ENCODE results near the gene PRKG1. TPM values are rescaled to one million over a fixed set of nuclear protein-coding genes. Genes with fewer than 3 reads are reported as not detected.

The PRKG1 gene
- total and polyA plus RNA-seq, 2 of the 4 experiments (the other 2 are of a cell fraction), result 3.5 to 18.3 TPM

GRCh38 chr10:51313251-51313650 is 239.0 kb downstream of the PRKG1 start:
- Histone ChIP-seq H4K8ac (ENCODE audit: low read depth in 2 of 2, low read length in 2 of 2) (no peak overlapping the region), H2BK5ac (ENCODE audit: low read depth, low read length, poor library complexity, severe bottlenecking) (no peak overlapping the region), H3K9me3 (ENCODE audit: control insufficient read depth, insufficient read depth, low read length) (no peaks in the 10 kb centered on the region), H3K9ac (ENCODE audit: low read depth, low read length) (no peak overlapping the region), H2BK20ac (ENCODE audit: low read depth, low read length) (no peak overlapping the region), H3K36me3 (ENCODE audit: control insufficient read depth, insufficient read depth, low read length) (no peaks in the 10 kb centered on the region), H2BK120ac (ENCODE audit: low read depth, low read length) (no peak overlapping the region), H3K27me3 (ENCODE audit: control insufficient read depth, insufficient read depth, low read length) (no peaks in the 10 kb centered on the region), H3K18ac (ENCODE audit: low read depth, low read length) (no peak overlapping the region), H2BK15ac (ENCODE audit: low read depth, low read length) (no peak overlapping the region), H2AK9ac (replicated peaks; ENCODE audit: low read depth, low read length, poor library complexity) (no peak overlapping the region), H3K4ac (ENCODE audit: low read depth, low read length) (no peak overlapping the region), H3K4me1 (ENCODE audit: control insufficient read depth, insufficient read depth, low read length) (peaks cover 6% of the 10 kb centered on the region), H2AK5ac (ENCODE audit: low read depth, low read length) (no peak overlapping the region), H3K27ac (ENCODE audit: insufficient read depth, low read length) (no peak overlapping the region), H4K91ac (ENCODE audit: insufficient read depth, low read depth, low read length) (no peak overlapping the region), H4K5ac (ENCODE audit: low read depth, low read length) (no peak overlapping the region), H3K4me2 (ENCODE audit: low read depth, low read length) (no peak overlapping the region), H2AFZ (replicated peaks; ENCODE audit: low read length, poor library complexity) (no peak overlapping the region), H3K79me1 (ENCODE audit: low read depth in 1 of 2, low read length in 2 of 2) (peaks cover 5 to 33% of the 10 kb centered on the region in 2 experiments), H4K20me1 (ENCODE audit: insufficient read depth, low read length) (no peaks in the 10 kb centered on the region), H3K56ac (ENCODE audit: extremely low read depth, insufficient read depth, low read length) (no peak overlapping the region), H3K14ac (replicated peaks; ENCODE audit: low read depth, low read length) (no peak overlapping the region), H3K9me1 (ENCODE audit: insufficient read depth, low read length) (peaks cover 5% of the 10 kb centered on the region), H3K23ac (ENCODE audit: low read depth, low read length) (no peak overlapping the region), H3K4me3 (ENCODE audit: insufficient read depth, low read depth, low read length) (no peak overlapping the region)
- ChIA-PET CTCF (no interaction called here), POLR2A (ENCODE audit: unreplicated experiment) (no interaction called here)
- intact Hi-C loops (cut with micrococcal nuclease) (no loop called here), in situ Hi-C loops (cut with MboI; ENCODE audit: low sequenced_read_pairs) (no loop called here), dilution Hi-C loops (cut with HindIII; ENCODE audit: low sequenced_read_pairs, unreplicated experiment) (no loop called here)
- TF ChIP-seq MAZ (IDR thresholded peaks at IDR 0.05; ENCODE audit: borderline replicate concordance, low read depth, low read length) (no peak), CHD1 (IDR thresholded peaks at IDR 0.05; ENCODE audit: low read depth, low read length) (no peak), MAFK (IDR thresholded peaks at IDR 0.05; ENCODE audit: low read depth, low read length) (no peak), RCOR1 (IDR thresholded peaks at IDR 0.05; ENCODE audit: insufficient replicate concordance, low read length) (no peak), FOS (IDR thresholded peaks at IDR 0.05; ENCODE audit: low read depth, low read length) (no peak), MXI1 (IDR thresholded peaks at IDR 0.05; ENCODE audit: borderline replicate concordance, low read depth, low read length) (no peak), CEBPB (IDR thresholded peaks at IDR 0.05; ENCODE audit: low read depth, low read length) (no peak), RFX5 (IDR thresholded peaks at IDR 0.05; ENCODE audit: low read depth, low read length) (no peak), NFE2L2 (IDR thresholded peaks at IDR 0.05; ENCODE audit: low read depth, low read length) (no peak), POLR2A (IDR thresholded peaks at IDR 0.05; ENCODE audit: low read depth, low read length) (no peak), SMC3 (IDR thresholded peaks at IDR 0.05; ENCODE audit: low read depth, low read length) (no peak), BHLHE40 (IDR thresholded peaks at IDR 0.05; ENCODE audit: low read depth, low read length) (no peak), RAD21 (IDR thresholded peaks at IDR 0.05; ENCODE audit: low read length) (no peak)
- TF ChIP-seq, protein P1, sequence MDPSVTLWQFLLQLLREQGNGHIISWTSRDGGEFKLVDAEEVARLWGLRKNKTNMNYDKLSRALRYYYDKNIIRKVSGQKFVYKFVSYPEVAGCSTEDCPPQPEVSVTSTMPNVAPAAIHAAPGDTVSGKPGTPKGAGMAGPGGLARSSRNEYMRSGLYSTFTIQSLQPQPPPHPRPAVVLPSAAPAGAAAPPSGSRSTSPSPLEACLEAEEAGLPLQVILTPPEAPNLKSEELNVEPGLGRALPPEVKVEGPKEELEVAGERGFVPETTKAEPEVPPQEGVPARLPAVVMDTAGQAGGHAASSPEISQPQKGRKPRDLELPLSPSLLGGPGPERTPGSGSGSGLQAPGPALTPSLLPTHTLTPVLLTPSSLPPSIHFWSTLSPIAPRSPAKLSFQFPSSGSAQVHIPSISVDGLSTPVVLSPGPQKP (IDR thresholded peaks at IDR 0.05; ENCODE audit: borderline replicate concordance, low read depth, low read length), result no peak
- TF ChIP-seq, protein P2, sequence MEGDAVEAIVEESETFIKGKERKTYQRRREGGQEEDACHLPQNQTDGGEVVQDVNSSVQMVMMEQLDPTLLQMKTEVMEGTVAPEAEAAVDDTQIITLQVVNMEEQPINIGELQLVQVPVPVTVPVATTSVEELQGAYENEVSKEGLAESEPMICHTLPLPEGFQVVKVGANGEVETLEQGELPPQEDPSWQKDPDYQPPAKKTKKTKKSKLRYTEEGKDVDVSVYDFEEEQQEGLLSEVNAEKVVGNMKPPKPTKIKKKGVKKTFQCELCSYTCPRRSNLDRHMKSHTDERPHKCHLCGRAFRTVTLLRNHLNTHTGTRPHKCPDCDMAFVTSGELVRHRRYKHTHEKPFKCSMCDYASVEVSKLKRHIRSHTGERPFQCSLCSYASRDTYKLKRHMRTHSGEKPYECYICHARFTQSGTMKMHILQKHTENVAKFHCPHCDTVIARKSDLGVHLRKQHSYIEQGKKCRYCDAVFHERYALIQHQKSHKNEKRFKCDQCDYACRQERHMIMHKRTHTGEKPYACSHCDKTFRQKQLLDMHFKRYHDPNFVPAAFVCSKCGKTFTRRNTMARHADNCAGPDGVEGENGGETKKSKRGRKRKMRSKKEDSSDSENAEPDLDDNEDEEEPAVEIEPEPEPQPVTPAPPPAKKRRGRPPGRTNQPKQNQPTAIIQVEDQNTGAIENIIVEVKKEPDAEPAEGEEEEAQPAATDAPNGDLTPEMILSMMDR (conservative IDR thresholded peaks at IDR 0.05; ENCODE audit: low read depth, low read length), result no peak
- TF ChIP-seq, protein P3, sequence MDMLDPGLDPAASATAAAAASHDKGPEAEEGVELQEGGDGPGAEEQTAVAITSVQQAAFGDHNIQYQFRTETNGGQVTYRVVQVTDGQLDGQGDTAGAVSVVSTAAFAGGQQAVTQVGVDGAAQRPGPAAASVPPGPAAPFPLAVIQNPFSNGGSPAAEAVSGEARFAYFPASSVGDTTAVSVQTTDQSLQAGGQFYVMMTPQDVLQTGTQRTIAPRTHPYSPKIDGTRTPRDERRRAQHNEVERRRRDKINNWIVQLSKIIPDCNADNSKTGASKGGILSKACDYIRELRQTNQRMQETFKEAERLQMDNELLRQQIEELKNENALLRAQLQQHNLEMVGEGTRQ (IDR thresholded peaks at IDR 0.05; ENCODE audit: low read depth, low read length), result no peak
- DNase-seq, result no peak
- ATAC-seq (ENCODE audit: low read depth), result no peak
- WGBS, 2 experiments (ENCODE audit: extremely low coverage in 2 of 2, insufficient read length in 1 of 2), result no CpG with 5 or more reads among the region's 2 CpGs
- BruUV-seq (replicated peaks), result no TSS peak
